Thyroid gland (tissue), 4 donors: ENCODE results near the gene KLHDC10. TPM values are rescaled to one million over a fixed set of nuclear protein-coding genes. Genes with fewer than 3 reads are reported as not detected.
A peak's percentile ranks its signal among the peaks of the same experiment; 100 is the strongest.

Experiments used
- DNase-seq, 2 donors: peaks; one replicate each; pipeline ENCODE4 v3.0.0-alpha.2; 2019
- H3K27ac ChIP-seq, 3 donors: fragments of 200-600 bp; sonication (generic); 1 replicate in 2 of 3; 2 replicates in 1 of 3; pipeline ENCODE4 v1.5.1; 2016 to 2019; ENCODE audit warnings: mild to moderate bottlenecking in 1 of 3, moderate library complexity in 1 of 3
- H3K27me3 ChIP-seq: fragments of 200-600 bp; sonication (generic); one replicate; pipeline ENCODE4 v1.5.1; 2019
- H3K36me3 ChIP-seq, 2 donors: fragments of 200-600 bp; sonication (generic); one replicate each; pipeline ENCODE4 v1.5.1; 2016 to 2019
- H3K4me1 ChIP-seq, 2 donors: fragments of 200-600 bp; sonication (generic); one replicate each; pipeline ENCODE4 v1.5.1; 2017 to 2019
- H3K4me3 ChIP-seq, 3 donors: fragments of 200-600 bp; sonication (generic); replicated peaks in 1 of 3; 1 replicate in 2 of 3; 2 replicates in 1 of 3; pipeline ENCODE4 v1.5.1; 2016; ENCODE audit warnings: mild to moderate bottlenecking in 1 of 3
- H3K9me3 ChIP-seq: fragments of 200-600 bp; sonication (generic); one replicate; pipeline ENCODE4 v1.5.1; 2017
- POLR2A ChIP-seq, 2 donors: fragments of 450-650 bp; IDR thresholded peaks; one replicate each; pipeline ENCODE4 v1.6.1; 2017; ENCODE audit warnings: antibody characterized with exemption in 2 of 2, mild to moderate bottlenecking in 2 of 2, moderate library complexity in 1 of 2
- WGBS, 2 donors: methylation state at CpG; one replicate each; pipeline ENCODE4 v1.1.5; 2017; 5-methylcytosine and 5-hydroxymethylcytosine counted together
- intact Hi-C: fragments of 100-400 bp; cut with DNase I; formaldehyde crosslinking; loops from one replicate; pipeline ENCODE4 v1.15.1; 2023
- total RNA-seq, 4 donors: library from RNA; depleted of rRNA; stranded (reverse); fragments of >200 nt; gene quantifications; one replicate each; pipeline ENCODE4 v1.2.3, GENCODE V29; 2016
- TF ChIP-seq, protein P1 (sequence below), 6 experiments: fragments of 200-600 bp in 3 of 6; fragments of 450-650 bp in 3 of 6; sonication (generic) in 3 of 6; IDR thresholded peaks; one replicate each; pipeline ENCODE4 v1.5.1; 2016 to 2019; ENCODE audit warnings: antibody characterized with exemption in 6 of 6, mild to moderate bottlenecking in 2 of 6, inconsistent platforms in 1 of 6, moderate library complexity in 1 of 6

Gene KLHDC10
- total RNA-seq, 4 donors from 2014 or later: 27.4 to 41.6 (median 30.8) TPM

GRCh38 chr7:130065500-130066152 is 4.7 kb upstream of the KLHDC10 start:
- H3K27ac ChIP-seq: no peak overlapping the region
- peaks cover 0 to 3% of the 10 kb centered on the region in 2 donors for H3K4me1 ChIP-seq
- H3K27me3 ChIP-seq: no peaks in the 10 kb centered on the region
- DNase-seq: peak; percentile 45 to 61
- TF ChIP-seq, protein P1, sequence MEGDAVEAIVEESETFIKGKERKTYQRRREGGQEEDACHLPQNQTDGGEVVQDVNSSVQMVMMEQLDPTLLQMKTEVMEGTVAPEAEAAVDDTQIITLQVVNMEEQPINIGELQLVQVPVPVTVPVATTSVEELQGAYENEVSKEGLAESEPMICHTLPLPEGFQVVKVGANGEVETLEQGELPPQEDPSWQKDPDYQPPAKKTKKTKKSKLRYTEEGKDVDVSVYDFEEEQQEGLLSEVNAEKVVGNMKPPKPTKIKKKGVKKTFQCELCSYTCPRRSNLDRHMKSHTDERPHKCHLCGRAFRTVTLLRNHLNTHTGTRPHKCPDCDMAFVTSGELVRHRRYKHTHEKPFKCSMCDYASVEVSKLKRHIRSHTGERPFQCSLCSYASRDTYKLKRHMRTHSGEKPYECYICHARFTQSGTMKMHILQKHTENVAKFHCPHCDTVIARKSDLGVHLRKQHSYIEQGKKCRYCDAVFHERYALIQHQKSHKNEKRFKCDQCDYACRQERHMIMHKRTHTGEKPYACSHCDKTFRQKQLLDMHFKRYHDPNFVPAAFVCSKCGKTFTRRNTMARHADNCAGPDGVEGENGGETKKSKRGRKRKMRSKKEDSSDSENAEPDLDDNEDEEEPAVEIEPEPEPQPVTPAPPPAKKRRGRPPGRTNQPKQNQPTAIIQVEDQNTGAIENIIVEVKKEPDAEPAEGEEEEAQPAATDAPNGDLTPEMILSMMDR (IDR thresholded peaks at IDR 0.05): no peak
- no peak for TF ChIP-seq POLR2A (IDR thresholded peaks at IDR 0.05)
- H3K9me3 ChIP-seq: no peaks in the 10 kb centered on the region
- H3K36me3 ChIP-seq: no peaks in the 10 kb centered on the region
- H3K4me3 ChIP-seq: no peak overlapping the region
- intact Hi-C loops: loop anchor here (10.0 kb wide), 1 partner anchor 429 kb away; the partner anchor contains the start of gene MEST
- WGBS, 2 donors: 49 to 54% methylated on average over 6 of the region's 6 CpGs

GRCh38 chr7:130069179-130069977 is 956 bp upstream of the KLHDC10 start:
- no peak for DNase-seq
- Histone ChIP-seq H3K36me3 (no peaks in the 10 kb centered on the region), H3K4me1 (peaks cover 16% of the 10 kb centered on the region in 2 donors), H3K4me3 (peak overlapping the region in 2 of 3 donors; percentile 38 to 98), H3K9me3 (no peaks in the 10 kb centered on the region), H3K27ac (peak overlapping the region; percentile 49 to 87 (median 72)), H3K27me3 (no peaks in the 10 kb centered on the region)
- WGBS, 2 donors: 64 to 69% methylated on average over 7 of the region's 7 CpGs
- intact Hi-C loops: loop anchor here (10.0 kb wide), 1 partner anchor 425 kb away; the partner anchor contains the start of gene MEST
- TF ChIP-seq POLR2A (IDR thresholded peaks at IDR 0.05): no peak
- TF ChIP-seq, protein P1 (IDR thresholded peaks at IDR 0.05): no peak

DNA sequence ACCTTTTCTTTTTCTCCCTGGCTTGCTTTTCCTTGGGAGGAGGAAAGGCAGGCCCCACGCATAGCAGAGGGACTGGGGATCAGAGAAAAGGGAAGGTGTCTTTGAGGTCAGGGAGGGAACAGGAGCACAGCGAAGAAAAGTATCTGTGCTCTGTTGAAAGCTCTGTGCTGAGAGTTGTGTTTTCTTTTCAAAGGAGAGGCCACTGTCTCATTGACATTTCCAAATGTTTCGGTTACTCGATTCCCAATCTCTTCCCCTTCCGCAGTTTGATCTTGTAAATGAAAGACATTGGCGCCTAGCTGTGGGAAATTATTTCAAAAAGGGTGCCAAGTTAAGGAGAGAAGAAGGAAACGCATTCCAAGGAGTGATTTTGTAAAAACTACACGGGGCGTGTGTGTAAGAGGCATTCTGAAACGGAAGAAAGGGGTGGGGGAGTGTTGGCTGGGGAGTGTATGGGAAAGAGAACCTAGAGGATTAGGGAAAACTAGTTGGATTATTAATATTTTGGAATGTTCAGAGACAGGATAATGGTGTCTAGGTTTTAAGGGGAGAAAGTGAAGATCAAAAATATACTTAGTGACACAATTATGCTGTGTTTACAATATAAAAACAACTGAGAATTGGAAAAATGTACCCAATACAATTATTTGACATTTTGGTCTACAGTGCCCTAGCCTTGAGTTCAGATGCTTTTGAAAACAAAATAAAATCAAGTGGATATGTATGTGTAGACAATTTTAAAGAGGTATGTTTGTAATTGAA is 708 bp downstream of the KLHDC10 start:
- TF ChIP-seq, protein P1 (IDR thresholded peaks at IDR 0.05): no peak
- TF ChIP-seq POLR2A (IDR thresholded peaks at IDR 0.05): no peak
- Histone ChIP-seq H3K36me3 (no peaks in the 10 kb centered on the region), H3K4me3 (peak overlapping the region; percentile 1 to 98 (median 88)), H3K27ac (peak overlapping the region; percentile 79 to 87 (median 84)), H3K4me1 (peaks cover 19 to 24% of the 10 kb centered on the region in 2 donors), H3K9me3 (no peaks in the 10 kb centered on the region), H3K27me3 (no peaks in the 10 kb centered on the region)
- 0 to 1% methylated on average over 10 of the region's 10 CpGs for WGBS, 2 donors
- DNase-seq: no peak
- intact Hi-C loops: loop anchor here (10.0 kb wide), 1 partner anchor 134 kb away; the partner anchor contains the start of genes SSMEM1 and TMEM209

GRCh38 chr7:130071701-130072622 is 1.6 kb downstream of the KLHDC10 start:
- no peak overlapping the region for H3K27ac ChIP-seq
- TF ChIP-seq, protein P1 (IDR thresholded peaks at IDR 0.05): peak; percentile 77 to 93 (median 92)
- no peak for TF ChIP-seq POLR2A (IDR thresholded peaks at IDR 0.05)
- DNase-seq: peak; percentile 52 to 65
- H3K9me3 ChIP-seq: no peaks in the 10 kb centered on the region
- H3K27me3 ChIP-seq: no peaks in the 10 kb centered on the region
- H3K4me1 ChIP-seq: peaks cover 19 to 28% of the 10 kb centered on the region in 2 donors
- H3K36me3 ChIP-seq: no peaks in the 10 kb centered on the region
- peak overlapping the region in 1 of 3 donors; percentile 98 for H3K4me3 ChIP-seq
- intact Hi-C loops: loop anchor here (10.0 kb wide), 1 partner anchor 133 kb away; the partner anchor contains the start of genes SSMEM1 and TMEM209
- WGBS, 2 donors: 6 to 7% methylated on average over 11 of the region's 11 CpGs
